Transverse colon (tissue), 4 donors: Measurements from ENCODE around the gene PJVK.

Experiments
- CTCF ChIP-seq, 5 experiments: fragments of 200-600 bp in 3 of 5; fragments of 450-650 bp in 2 of 5; sonication (generic) in 3 of 5; IDR thresholded peaks; 1 replicate in 2 of 5; 2 replicates in 3 of 5; pipeline ENCODE4 v1.5.1; 2016 to 2017; ENCODE audit warnings: antibody characterized with exemption in 5 of 5, inconsistent platforms in 3 of 5, mild to moderate bottlenecking in 2 of 5, moderate library complexity in 1 of 5
- EP300 ChIP-seq: sonication (generic); formaldehyde crosslinking; IDR thresholded peaks from one replicate; pipeline ENCODE4 v1.6.1; 2017; ENCODE audit warnings: antibody characterized with exemption, low read depth
- POLR2A ChIP-seq: fragments of 450-650 bp; IDR thresholded peaks from one replicate; pipeline ENCODE4 v1.6.1; 2016; ENCODE audit warnings: antibody characterized with exemption, mild to moderate bottlenecking, moderate library complexity
- POLR2AphosphoS5 ChIP-seq, 3 donors: sonication (generic); formaldehyde crosslinking; IDR thresholded peaks; one replicate each; pipeline ENCODE4 v1.6.1; 2016; ENCODE audit warnings: antibody characterized with exemption in 3 of 3

- no peak for TF ChIP-seq EP300
- TF ChIP-seq CTCF (IDR thresholded peaks at IDR 0.05), result peak; percentile 77 to 87 (median 83)
- peak; percentile 20 to 55 (median 55) for TF ChIP-seq POLR2AphosphoS5 (IDR thresholded peaks at IDR 0.05)
- TF ChIP-seq POLR2A, result no peak
Measured at GRCh38 chr2:178414266-178415247, 36.6 kb upstream of the PJVK start.
